HG02938 (cell line): ENCODE measurements around the gene CADM1.

Source experiments
- ATAC-seq: cut with Tn5 transposase; IDR thresholded peaks from one replicate; pipeline ENCODE4 v1.9.1; 2021; ENCODE audit warnings: mild to moderate bottlenecking, moderate library complexity; ENCODE audit not compliant: unreplicated experiment

CADM1 gene

DNA sequence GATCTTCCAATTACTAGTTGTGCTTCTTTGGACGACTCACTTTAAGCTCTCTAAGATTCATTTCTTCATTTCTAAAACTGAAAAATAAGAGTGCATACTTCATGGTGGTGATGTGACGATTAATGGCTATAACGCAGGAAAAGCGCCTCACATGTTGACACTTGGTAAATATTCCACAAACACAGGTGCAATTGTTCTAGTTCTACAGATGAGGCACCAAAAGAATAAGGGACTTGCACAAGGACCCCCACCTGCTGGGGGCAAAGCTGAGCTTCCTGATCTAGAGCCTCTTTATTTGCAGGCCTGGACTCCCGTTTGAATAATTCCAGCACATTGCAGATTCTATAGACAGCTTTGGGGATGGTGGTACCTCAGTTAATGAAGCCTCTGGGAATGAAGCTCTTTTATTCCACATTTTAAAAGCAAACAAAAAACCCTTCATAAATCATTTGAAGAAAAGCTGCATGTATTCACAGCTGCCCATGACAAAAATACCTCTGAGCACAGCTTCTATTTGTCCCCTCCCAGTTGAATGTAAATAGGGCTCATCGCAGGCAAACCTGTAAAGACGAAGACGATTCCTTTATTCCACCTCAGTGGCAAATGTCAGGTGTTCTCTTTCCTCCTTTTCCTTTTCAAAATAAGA is 14.9 kb upstream of the CADM1 start:
- no peak for ATAC-seq

DNA sequence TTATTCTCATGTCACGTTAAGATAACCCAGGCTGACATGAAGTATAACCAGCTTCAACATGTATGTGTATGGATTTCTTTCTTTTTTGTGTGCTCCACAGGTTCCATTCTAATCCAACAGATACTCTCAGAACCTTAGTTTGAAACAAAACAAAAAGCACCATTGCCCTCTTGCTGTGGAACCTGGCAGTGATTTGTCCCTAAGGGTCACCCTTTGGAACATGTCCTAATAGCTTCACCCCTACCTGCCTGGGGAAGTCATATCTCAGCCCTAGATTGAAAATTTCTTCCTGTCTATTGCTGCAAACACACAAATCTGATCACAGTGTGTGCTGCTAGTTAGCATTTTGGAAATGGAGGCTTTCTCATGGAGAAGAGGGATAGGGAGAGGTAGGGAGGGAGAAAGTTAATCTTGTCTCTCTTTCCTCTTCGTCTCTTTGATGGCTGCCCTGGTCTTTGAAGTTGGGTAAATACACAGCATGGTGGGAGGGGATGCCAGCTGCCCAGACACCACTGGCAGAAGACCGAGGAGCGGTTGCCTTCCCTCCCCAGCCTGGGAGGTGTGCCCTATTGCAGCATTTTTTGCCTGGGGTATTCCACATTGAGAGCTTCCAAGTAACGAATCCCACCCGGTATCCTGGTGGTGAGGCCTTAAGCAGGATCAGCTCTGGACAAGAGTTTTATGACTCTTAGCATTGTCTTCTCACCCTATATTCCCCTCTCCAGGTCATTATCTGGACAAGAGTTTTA is 11.6 kb upstream of the CADM1 start:
- ATAC-seq, result no peak

DNA sequence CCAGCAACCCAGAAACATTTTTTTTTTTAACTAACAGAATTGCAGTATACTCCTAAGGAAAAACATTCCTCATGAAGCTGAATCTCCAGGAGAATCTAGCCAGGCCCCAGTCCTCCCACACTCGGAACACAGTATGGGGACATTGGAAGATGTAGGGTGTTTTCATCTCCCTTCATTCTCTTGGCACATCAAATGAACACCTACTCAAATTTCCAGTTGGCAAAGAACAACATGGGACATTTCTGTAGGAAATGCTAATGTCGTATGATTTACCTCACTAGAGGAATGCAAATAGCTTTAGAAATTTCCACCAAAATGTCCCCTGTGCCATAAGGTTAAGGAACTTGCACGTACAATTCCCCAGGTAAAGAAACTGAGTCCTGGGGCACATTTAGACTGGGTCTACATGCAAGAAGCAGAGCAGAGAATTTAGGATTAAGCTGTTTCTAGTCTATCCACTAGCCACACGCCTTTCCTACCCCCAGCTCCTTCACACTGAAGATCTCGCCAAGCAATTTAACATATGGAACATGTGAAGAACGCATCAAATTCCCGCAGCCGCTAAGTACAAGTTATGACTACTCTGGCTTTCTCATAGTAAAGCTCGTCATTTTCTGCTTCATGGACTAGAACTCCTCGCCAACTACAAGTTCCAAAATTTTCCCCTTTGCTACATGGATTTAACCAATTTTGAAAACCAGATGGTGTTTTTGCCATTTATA is 2.9 kb upstream of the CADM1 start:
- ATAC-seq, result no peak

GRCh38 chr11:115505175-115505574 is 960 bp upstream of the CADM1 start:
- ATAC-seq, result no peak

DNA sequence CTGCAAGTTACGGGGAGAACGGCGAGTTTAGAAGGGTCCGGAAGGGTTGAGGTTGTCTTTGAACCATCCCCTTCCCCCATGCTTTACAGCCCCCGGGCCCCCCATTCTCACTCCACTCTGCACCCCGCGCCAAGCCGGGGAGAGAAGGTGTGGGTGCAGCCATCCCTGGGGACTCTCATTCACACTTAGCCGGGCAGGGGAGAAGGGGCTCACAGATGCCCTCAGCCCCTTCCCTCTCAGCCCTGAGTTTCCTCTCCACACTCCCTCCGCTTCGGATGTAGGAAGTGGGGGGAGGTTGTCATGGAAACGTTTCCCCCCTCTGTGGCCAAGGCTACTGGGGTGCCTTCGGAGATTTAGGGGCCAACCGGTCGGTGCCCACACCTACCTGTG is 334 bp downstream of the CADM1 start:
- no peak for ATAC-seq

- no peak for ATAC-seq
Observed at GRCh38 chr11:115503083-115503885, 931 bp downstream of the CADM1 start.

- no peak for ATAC-seq
Observed at GRCh38 chr11:115502636-115503082, 1.6 kb downstream of the CADM1 start.

GRCh38 chr11:115501893-115502589 is 2.2 kb downstream of the CADM1 start:
- ATAC-seq, result no peak

GRCh38 chr11:115501502-115501892 is 2.7 kb downstream of the CADM1 start:
- no peak for ATAC-seq

DNA sequence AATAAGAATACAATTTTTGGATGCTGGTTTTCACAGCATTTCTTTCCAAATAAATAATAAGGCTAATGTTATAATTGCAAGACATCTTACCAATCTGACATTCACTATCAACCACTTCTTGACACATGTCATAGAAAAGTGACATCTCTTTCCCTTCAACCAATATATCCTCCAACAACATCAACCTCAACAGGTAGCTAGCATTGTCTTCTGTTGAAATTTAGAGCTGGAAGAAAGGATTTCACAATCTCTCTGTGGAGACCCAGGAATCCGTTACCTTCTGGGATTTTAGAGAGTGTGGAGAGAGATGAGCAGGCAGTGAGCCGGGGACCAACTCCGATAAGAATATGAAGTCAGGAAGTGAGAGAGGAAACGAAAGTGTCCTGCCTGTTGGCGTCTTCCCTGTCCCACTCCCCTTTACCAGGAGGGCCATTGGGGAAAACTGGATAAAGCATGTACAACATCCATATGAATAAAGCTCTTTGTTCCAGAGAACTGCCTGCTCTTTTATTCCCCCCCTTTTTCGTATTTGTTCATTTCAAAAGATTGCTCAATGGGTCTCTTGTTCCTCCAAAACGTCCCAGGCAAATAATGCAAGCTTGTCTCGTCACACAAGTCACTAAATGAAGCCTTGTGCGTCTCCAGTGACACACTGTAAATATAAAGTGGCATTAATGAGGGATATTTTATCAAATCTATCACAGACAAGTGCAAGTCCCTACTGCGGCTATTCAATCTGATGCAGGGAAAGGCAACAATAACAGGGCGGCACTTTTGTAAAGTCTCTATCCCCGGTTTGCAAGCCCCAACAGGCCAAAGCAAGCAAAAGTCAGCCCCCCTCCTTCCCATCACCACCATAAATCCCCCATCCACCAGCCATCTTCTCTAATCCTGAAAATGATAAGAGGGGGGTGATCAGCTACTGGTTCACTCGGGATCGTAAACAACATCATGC is 3.4 kb downstream of the CADM1 start:
- ATAC-seq, result no peak

- ATAC-seq, result no peak
Observed at GRCh38 chr11:115499891-115500290, 4.3 kb downstream of the CADM1 start.

DNA sequence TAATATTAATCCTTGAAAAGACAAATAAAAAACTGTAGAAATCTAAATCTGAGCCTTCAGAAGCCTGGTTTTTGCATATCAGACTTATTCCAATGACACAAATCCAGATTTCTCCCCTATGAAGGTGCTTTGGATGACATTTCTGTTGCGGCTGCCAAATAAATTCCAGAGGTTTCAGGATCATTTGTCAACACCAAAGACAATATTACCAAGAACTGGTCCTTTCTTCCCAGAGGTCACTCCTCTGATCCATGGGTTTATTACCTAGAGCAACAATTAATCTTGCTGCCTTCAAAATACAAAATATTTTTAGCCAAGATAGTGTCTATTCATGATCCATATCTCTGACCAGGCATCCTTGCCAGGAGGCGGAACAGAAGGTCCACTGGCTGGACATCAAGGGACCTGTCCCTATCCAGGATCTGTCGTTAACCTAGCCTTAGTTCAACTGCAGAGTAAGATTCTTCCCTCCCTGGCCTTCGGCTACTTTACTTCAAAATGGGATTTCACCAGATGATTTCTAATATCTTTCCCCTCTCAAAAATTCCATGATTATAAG is 4.9 kb downstream of the CADM1 start:
- no peak for ATAC-seq

GRCh38 chr11:115498354-115498753 is 5.9 kb downstream of the CADM1 start:
- no peak for ATAC-seq

DNA sequence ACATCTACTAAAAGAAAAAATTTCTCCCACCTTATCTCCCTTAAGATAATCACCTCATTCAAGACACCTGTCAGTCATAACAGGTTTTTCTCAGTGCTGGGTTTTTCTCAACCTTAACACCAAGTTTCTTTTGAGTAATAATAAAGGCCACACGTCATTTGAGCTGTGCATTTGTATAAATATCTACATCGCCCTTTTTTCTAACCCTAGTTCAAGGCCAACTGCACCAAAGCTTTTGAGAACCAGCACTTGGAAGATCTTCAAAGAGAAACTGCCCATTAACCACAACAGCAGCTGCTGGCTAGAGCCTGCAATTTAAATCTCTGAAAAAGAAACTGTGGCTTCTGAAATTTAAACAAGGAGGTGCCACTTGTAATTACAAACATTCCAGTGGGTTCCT is 6.9 kb downstream of the CADM1 start:
- ATAC-seq, result peak; percentile 63

DNA sequence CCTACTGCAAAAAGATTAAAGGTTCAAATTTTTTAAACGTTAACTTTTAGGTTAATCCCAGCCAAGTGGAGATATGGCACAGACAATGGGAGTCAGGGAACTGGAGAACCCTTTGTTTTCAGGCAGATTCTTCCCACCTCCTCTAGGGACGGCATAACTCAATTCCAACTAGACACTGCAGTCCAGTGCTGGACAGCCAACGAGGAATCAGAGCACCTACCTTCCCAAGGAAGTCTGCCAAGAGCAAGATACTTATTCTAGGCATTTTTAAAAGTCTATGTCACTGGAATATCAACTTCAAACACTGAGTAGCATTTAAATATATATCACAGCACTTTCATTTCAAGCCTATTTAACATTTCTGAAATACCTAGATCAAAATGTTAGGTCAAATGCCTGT is 7.3 kb downstream of the CADM1 start:
- no peak for ATAC-seq

- no peak for ATAC-seq
Observed at GRCh38 chr11:115493905-115494304, 10.3 kb downstream of the CADM1 start.

DNA sequence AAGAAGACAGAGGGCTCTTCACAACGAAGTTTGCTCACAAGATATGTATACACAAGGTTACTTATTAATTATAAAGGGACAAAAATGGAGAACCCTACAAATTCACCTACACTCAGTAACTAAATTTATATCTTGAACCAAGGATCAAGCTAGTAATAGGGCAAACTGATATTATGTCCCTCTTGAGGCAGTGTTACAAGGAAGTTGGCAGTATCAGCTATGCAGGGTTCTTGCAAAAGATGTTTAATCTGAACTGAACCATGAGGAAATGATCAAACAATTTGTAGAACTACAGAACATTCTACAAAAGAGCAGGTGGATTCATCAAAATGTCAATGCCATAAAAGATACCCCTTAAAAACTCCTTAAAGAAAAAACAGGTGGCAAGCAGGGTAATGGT is 10.7 kb downstream of the CADM1 start:
- ATAC-seq, result no peak

DNA sequence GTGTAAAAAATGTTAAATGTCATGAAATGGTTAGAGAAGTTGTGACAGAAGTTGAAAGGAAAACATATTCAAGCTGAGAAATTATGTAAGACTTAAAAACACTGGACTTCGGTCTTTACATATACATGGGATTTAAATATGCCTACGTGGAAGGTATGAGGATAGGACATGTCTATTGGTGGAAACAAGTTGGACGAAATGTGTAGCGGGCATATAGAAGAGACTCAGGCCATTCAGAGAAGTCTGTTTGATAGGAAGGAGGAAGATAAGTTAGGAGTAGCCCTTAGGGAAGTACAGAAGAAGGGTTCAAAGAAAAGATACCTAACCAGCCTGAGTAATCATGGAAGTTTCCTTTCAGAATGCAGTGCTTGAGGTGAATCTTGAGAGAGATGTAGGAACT is 14.7 kb downstream of the CADM1 start:
- ATAC-seq, result no peak

DNA sequence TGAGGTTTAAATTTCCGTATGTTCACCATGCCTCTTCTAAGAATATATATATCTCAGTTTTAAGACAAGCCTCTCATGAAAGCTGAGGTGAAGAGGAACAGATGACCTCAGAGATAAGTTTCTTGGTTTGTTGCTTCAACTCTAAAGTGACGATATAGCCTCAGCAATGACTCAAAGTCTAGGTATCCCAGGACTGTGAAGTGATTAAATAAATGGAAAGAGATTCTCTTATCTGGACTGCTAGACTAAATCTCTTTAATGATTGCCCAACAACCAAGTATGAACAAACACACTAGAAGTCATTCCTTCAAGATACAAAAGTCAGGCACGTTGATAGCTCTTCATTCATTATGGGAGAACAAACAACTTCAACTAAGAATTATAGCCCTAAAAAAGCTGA is 15.3 kb downstream of the CADM1 start:
- no peak for ATAC-seq
